HG03442 (cell line): ENCODE data around the gene PLEKHA4.
"Not testable (repeated sequence)": the region's sequence is repeated elsewhere in the genome, so short reads cannot be mapped to it uniquely, and the experiment has no call there.

ENCODE experiments used
- ATAC-seq: cut with Tn5 transposase; IDR thresholded peaks from one replicate; pipeline ENCODE4 v1.9.1; 2021; ENCODE audit warnings: mild to moderate bottlenecking, moderate library complexity; ENCODE audit not compliant: unreplicated experiment

The PLEKHA4 gene, protein sequence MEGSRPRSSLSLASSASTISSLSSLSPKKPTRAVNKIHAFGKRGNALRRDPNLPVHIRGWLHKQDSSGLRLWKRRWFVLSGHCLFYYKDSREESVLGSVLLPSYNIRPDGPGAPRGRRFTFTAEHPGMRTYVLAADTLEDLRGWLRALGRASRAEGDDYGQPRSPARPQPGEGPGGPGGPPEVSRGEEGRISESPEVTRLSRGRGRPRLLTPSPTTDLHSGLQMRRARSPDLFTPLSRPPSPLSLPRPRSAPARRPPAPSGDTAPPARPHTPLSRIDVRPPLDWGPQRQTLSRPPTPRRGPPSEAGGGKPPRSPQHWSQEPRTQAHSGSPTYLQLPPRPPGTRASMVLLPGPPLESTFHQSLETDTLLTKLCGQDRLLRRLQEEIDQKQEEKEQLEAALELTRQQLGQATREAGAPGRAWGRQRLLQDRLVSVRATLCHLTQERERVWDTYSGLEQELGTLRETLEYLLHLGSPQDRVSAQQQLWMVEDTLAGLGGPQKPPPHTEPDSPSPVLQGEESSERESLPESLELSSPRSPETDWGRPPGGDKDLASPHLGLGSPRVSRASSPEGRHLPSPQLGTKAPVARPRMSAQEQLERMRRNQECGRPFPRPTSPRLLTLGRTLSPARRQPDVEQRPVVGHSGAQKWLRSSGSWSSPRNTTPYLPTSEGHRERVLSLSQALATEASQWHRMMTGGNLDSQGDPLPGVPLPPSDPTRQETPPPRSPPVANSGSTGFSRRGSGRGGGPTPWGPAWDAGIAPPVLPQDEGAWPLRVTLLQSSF

DNA sequence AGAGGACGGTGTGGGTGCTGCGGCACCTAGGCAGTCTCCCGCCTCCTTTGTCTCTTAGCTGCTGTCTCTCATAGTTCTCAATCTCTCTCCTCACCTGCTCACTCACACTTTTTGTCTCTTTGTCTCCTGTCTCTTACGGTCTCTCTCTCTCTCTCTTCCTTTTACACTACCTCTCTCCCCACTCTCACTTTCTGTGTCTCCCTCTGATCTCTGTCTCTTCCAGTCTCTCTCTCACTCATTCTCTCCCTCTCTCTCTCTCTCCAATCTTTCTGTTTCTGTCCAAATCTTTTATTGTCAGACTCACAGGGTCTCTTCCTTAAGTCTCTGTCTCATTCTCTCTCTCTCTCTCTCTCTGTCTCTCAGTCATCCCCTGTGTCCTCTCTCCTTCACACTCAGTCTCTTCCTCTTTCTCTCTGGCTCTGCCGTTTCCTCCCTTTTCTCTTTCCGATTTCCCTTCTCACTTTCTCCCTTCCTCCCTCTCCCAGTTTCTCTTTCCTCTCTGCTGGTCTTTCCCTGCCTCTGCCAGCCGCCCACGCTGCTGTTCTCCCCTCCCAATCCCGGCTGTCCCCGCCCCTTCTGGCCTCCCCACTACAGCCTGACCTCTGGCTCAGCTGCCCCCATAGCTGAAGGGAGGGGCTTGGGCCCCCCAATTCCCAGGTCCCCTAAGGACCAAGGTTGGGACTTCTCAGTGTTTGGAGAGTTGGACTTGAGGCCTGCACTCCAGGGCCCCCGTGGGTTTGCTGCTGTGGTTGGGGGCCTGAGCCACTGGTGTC, at the start of gene PLEKHA4:
TSS of gene PLEKHA4 (minus strand) at position 504 of the 773 bp plus-strand sequence. CDS start 997 bp downstream, outside the sequence.
- ATAC-seq: no peak

DNA sequence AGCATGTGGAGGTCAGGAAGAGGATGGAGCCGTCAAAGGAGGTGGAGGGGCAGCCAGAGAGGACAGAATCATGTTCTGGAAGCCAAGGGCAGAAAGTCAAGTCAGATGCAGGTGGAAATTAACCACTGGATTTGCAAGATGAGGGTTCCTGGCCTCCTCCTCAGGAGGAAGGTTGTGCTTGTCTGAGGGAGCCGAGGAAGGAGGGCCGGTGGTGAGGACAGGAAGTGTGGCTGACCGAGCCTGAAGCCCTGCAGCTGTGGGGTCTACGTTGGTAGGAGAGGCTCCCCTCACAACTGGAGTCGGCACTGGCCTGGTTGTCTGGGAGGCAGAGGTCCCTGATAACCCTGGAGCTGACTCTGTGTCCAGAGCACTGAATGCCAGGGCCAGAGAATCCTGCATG, 49.7 kb upstream of the PLEKHA4 start:
- ATAC-seq: no peak

DNA sequence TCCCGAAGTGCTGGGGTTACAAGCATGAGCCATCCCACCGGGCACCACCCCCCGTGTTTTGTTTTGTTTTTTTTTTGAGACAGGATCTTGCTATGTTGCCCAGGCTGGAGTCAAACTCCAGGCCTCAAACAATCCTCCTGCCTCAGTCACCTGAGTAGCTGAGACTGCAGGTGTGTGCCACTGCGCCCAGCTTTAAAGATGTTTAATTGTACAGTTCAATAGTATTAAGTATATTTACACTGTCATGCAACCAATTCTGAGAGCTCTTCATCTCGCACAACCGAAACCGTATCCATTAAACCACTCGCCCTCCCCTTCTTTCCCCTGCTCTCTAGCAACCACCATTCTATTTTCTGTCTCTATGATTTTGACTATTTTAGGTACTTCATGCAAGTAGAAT, 47.3 kb upstream of the PLEKHA4 start:
- no peak for ATAC-seq

DNA sequence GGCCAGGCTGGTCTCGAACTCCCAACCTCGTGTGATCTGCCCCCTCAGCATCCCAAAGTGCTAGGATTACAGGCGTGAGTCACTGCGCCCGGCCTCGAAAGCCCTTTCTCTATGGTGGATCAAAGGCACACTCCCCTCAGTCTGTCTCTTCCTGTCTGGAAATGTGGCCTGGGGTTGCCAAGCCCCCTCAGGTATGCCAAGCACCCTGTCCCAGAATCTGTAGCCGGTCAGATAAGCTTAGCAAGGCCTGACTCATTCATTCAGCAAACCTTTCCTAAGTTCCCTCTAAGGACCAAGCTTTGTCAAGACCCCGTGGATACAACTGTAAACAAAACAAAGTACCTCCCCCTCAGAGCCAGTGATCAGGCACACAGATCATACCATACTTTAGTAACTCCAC, 45.8 kb upstream of the PLEKHA4 start:
- ATAC-seq: no peak

DNA sequence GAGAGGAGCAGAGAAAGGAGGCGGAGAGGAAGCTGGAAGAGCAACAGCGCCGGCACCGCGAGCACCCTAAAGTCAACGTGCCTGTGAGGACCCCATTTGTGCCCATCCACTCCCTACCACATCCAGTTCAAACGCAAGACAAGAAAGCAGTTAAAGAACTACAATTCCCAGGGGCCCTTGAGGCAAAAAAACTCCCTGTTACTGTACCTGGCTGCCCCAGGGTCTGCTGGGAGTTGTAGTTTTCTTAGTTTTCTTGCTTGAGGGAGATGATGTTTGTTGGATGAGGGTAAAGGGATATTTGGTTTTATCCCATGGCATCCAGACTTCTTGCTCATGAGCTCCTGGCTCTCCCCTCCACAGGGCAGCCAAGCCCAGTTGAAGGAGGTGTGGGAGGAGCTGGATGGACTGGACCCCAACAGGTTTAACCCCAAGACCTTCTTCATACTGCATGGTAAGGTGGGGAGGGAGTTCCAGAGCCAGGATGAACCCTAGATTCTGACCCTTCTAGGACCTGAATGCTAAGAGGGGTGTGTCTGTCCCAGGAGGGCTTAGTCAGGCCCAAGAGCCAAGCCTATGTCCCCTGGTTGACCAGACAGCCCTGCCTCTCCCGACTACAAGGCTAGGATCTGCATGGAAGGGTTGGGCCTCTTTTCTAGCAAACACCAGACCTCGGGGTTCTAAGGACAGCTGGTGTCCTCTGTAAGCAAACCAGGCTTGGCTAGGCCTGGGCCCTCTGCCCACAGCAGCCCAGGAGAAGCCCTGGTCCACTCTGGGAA, 44.9 kb upstream of the PLEKHA4 start:
- no peak for ATAC-seq

DNA sequence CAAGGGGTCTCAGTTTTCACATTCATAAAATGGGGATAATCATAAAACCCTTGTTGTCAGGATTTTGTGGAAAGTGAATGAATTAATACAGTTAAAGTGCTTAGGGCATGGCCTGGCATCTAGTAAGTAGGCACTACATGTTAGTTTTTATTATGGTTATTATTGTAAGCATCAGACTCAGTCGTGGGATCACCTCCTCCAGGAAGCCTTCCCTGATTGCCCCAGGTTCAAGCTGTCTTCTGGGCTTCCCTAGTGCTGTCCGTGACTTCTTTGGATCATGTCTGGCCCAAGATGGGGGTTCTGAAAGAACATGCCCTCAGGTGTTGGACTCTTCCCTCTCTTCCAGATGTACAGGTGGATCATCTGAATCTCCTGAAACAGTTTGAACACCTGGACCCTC, 42.4 kb upstream of the PLEKHA4 start:
- ATAC-seq: no peak

DNA sequence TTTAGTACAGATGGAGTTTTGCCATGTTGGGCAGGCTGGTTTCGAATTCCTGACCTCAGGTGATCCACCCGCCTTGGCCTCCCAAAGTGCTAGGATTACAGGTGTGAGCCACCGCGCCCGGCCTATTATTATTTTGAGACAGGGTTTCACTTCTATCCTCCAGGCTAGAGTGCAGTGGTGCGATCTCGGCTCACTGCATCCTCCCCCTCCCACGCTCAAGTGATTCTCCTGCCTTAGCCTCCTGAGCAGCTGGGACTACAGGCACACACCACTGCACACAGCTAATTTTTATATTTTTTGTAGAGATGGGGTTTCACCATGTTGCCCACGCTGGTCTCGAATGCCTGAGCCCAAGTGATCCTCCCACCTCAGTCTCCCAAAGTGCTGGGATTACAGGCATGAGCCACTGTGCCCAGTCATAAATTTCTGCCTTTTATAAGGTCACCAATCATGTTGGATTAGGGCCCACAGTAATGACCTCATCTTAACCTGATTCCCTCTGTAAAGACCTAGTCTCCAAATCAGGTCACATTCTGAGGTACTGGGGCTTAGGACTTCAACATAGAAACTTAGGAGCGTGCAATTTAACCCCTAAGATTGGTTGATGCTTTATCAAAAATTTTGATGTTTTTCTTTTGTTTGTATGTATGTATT, 41.1 kb upstream of the PLEKHA4 start:
- not testable (repeated sequence) for ATAC-seq

DNA sequence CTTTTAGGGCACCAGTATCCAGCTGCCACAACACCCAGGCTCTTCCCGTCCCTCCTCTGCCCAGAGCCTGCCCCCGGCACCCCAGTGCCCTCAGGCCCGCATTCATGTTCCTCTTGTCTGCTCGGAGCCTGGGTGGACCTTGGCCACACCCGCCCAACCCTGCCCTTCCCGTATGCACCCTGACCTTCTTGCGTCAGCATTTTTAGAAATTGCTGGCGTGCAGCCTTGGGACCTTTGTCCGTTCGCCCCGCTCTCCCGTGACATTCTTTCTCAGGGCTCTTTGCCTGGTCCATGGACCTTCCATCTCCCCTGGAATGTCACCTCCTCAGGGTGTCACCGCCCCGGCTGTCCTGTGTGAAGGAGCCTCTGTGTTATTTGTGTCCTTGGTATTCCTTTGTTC, 39.3 kb upstream of the PLEKHA4 start:
- no peak for ATAC-seq

DNA sequence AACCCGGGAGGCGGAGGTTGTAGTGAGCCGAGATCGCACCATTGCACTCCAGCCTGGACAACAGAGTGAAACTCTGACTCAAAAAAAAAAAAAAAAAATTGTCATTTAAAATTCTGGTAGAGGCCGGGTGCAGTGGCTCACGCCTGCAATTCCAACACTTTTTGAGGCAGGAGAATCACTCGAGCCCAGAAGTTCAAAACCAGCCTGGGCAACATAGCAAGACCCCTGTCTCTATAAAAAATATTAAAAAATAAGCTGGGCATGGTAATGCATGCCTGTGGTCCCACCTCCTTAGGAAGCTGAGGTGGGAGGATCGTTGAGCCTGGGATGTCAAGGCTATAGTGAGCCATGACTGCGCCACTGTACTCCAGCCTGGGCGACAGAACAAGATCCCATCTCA, 37.9 kb upstream of the PLEKHA4 start:
- ATAC-seq: no peak

DNA sequence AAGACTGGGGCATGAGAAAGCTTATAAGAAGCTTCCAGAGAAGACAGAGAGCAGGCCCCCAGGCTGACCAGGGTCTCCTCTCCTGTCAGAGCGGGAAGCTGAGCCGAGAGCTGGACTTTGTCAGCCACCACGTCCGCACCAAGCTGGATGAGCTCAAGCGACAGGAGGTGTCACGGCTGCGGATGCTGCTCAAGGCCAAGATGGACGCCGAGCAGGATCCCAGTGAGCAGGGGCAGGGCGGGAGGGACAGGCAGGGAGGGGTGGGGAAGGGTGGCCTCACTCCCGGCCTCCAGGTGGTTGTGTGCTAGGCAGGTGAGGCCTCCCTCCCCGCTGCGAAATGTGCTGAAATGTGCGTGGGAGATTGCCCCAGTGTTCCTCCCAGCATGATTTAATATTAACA, 37.2 kb upstream of the PLEKHA4 start:
- ATAC-seq: no peak

DNA sequence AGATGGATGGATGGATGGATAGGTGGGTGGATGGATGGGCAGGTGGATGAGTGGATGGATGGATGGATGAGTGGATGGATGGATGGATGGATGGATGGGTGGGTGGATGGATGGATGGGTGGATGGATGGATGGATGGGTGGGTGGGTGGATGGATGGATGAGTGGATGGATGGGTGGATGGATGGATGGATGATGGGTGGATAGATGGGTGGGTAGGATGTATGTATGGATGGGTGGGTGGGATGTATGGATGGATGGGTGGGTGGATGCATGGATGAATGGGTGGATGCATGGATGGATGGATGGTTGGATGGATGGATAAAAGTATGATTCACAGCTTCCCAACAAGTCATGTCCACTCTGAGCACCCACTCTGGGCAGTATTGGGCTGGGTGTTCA, 35.4 kb upstream of the PLEKHA4 start:
- ATAC-seq: not testable (repeated sequence)

DNA sequence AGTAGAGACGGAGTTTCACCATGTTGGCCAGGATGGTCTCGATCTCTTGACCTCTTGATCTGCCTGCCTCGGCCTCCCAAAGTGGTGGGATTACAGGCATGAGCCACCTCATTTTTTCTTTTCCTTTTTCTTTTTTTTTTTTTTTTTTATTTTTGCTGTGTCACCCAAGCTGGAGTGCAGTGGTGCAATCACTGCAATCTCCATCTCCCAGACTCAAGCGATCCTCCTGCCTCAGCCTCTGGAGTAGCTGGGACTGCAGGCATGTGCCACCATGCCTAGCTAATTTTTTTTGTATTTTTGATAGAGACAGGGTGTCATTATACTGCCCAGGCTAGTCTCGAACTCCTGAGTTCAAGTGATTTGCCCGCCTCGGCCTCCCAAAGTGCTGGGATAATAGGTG, 33.9 kb upstream of the PLEKHA4 start:
- not testable (repeated sequence) for ATAC-seq

DNA sequence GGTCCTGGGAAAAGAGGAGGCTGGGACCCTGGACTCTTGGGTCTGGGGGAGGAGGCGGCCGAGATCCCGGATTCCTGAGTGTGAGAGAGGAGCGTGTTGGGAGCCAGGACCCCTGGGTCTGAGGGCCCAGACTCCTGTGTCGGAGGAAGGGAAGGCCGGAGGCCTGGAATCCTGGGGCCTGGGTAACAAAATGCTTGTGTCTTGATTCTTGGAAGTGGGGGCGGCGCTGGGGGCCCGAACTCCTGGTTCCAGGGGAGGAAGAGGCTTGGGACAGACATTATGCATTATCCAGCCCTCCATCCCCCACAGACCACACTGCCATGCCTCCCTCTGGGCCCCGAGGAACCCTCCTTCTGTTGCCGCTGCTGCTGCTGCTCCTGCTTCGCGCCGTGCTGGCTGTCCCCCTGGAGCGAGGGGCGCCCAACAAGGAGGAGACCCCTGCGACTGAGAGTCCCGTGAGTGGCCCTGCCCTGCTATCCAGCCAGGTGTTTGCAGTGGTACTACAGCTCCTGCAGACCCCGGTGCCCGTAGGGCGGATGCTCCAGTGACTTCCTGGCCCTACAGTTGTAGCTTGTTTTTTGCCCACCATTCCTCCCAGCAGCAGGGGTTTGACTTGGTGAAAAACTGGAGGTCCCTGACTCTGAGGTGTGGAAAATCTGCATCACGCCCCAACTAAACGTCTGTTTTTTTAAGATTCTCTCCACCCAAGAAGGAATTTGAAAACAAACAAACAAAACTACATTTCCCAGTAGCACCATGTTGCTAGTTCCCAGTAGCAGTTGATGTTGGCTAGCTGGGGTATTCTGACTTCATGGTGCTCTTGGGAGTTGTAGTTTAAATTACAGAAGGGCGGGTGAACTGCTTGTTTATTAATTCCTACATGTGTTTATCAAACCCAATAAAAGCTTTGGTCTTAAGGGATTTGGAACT, 32.3 kb upstream of the PLEKHA4 start:
- ATAC-seq: no peak

DNA sequence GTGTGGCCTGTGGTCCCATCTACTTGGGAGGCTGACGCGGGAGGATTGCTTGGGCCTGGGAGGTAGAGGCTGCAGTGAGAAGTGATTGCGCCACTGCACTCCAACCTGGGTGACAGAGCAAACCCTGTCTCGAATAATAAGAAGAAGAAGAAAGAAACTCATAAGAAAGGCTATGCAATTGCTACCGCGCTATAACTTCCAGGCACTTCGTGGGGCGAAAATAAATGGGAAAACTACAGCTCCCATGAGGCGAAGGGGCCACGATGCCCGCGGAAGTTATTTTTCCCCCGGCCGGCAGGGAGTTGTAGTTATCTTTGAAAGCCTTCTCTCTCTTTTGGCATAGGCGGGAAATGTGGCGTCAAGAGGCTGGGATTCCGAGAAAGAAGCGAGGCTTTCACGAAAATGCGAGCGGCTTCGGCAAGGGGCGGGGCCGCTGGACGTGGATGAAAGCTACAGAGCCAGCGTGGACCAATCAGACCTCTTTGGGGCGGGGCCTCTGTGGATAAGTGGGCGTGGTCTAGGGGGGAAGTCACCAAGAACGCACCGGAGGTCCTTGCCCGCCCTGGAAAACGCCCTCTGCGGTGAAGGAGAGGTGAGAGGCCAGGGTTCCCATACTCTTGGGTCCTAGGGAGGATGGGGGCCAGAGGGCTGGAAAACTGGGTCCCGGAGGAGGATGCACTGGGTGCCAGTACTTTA, 31.5 kb upstream of the PLEKHA4 start, which contains the start of gene NUCB1:
TSS of gene NUCB1 (plus strand) at position 532 of the 696 bp plus-strand sequence. CDS start 485 bp downstream, outside the sequence.
- peak; percentile 82 for ATAC-seq

DNA sequence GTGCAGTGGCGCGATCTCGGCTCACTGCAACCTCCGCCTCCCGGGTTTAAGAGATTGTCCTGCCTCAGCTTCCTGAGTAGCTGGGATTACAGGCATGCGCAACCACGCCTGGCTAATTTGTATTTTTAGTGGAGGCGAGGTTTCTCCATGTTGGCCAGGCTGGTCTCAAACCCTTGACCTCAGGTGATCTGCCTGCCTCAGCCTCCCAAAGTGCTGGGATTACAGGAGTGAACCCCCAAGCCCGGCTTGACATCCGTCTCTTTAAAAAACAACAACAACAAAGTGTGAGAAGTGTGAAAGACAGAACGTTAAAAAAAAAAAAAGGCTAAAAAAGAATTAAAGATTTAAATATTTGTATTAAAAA, 31.0 kb upstream of the PLEKHA4 start:
- not testable (repeated sequence) for ATAC-seq

DNA sequence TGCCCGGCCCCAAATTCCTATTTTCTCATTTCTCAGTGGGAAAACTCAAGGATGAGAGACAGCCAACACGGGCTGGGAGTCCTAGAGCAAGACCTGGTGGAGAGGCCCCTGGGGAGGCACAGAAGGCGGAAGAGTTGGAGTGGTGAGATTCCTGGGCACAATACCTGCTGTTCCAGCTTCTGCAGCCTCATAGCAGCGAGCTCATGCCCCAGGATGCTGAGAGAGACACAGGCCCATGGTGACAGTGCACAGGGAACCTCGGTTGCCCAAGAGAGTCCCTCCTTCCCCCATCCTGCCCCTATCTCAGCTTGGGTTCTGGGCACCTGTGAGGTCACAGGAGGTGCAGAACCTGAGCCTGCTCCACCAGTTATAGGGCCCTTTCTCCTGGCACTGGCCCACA, 28.8 kb upstream of the PLEKHA4 start:
- no peak for ATAC-seq

DNA sequence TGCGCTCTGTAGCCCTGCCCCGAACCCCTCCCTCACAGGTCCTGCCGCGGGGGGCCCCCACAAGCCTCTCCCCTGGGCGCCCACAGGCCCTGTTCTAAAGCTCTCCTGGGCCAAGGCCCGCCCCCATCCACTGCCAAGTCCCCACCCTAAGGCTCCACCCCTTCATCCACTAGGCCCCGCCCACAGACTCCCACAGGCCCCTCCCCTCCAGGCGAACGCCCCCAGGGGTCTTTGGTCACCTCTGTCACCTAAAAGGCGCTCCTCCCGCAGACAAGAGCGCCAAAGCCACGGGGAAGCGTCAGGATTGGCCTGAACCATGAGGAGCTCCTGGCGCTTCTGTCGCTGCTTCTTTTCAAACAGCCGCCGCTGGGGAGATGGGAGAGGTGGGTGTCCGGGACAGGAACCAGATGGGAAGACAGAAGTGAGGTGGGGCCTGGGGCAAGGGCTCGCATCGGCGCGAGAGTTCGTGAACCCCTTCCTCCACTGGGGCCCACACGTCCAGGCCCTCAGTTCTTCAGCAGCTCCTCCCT, 27.8 kb upstream of the PLEKHA4 start:
- no peak for ATAC-seq

DNA sequence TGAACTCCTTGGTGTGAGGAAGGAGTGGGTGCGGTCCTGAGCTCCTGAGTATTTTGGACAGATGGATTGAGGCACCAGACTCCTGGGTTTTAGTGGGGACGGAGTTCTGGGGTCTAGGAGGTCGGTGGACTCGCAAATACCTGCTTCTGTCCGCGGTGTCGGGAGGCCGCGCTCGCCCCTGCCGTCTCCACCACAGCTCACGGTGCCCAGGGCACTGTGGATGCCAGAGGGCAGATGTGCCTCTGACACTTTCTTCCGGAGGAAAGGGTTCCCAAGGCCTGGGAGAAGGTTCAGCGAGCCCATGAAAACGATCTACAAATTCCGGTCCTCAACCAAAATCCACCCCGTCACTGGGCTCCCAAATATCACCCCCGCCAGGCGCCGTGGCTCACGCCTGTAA, 26.8 kb upstream of the PLEKHA4 start:
- ATAC-seq: no peak
